Erythroblast (primary cell): ENCODE measurements around the gene ZNRF2.
A peak's percentile ranks its signal among the peaks of the same experiment; 100 is the strongest.
"Not testable (repeated sequence)": the region's sequence is repeated elsewhere in the genome, so short reads cannot be mapped to it uniquely, and the experiment has no call there.

Experiments
- DNase-seq, 2 experiments: peaks; one replicate each; lab custom pipeline; 2025; lab: John Stamatoyannopoulos, UW
- GATA1 ChIP-seq: IDR thresholded peaks from 2 replicates; pipeline ENCODE4 v1.6.1; 2011; ENCODE audit warnings: low read depth, mild to moderate bottlenecking, control low read depth, low read length, moderate library complexity
- POLR2A ChIP-seq: IDR thresholded peaks from 2 replicates; pipeline ENCODE4 v1.6.1; 2011; ENCODE audit warnings: mild to moderate bottlenecking, low read length

The ZNRF2 gene

DNA sequence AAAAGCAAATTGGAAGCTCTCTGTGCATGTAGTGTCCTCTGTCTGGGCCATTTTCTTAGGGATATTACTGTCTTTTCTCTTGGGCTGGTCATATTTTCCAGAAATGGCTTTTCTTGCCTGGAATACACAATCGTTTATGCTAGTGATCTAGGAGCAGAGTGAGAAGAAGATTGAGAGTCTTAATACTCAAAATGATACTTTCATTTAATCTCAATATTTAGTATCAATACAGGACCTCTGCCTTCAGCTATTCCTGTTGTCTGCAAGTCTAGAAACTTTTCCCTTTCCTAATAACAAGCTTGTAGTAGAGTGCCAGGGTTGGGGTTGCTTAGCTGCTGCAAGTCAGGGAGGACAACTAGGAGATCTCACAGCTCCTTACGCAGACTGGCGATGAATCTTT lies 14.0 kb downstream of the ZNRF2 start:
- not testable (repeated sequence) for DNase-seq

DNA sequence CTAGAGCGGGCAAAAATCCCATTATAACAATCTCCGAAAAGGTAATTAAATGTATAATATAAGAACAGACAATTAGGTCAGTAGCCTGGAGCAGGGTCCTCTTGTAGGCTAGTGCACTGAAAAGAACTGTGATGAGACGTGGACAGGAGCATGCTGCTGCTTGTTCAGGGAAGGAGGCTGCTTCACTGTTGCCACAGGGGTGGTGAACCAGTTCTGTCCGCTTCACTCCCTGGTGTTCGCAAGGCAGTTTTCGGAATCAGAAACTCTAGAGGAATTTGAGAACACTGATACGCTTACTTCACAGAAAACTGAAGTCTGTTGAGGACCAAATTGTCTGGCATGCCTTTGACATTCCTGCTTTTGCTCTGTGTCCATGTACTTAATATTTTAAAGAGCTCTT lies 17.4 kb downstream of the ZNRF2 start:
- DNase-seq = no peak
- TF ChIP-seq GATA1 = no peak
- TF ChIP-seq POLR2A = no peak

DNA sequence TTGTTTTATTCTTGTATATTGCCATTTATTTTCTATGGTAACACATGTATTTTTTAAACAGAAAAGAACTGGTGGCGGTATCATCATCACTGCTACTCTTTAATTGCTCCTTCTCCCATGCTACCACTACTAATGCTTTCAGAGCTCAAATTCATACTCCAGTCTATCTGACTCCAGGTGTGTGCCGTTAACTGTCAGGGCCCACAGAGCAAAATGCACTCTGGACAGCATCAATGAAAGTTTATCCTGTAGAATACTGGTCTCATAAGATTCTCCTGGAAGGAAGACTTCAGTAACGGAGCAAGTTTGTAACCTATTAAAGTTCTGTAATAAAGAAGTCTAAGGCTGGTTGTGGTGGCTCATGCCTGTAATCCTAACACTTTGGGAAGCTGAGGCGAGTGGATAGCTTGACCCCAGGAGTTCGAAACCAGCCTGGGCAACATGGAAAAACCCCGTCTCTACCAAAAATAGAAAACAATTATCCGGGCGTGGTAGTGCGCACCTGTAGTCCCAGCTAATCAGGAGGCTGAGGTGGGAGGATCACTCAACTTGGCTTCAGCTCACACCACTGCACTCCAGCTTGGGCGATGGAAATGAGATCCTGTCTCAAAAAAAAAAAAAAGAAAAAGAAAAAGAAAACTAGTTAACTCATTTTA lies 18.4 kb downstream of the ZNRF2 start:
- no peak for DNase-seq
- TF ChIP-seq POLR2A (no peak), GATA1 (no peak)

DNA sequence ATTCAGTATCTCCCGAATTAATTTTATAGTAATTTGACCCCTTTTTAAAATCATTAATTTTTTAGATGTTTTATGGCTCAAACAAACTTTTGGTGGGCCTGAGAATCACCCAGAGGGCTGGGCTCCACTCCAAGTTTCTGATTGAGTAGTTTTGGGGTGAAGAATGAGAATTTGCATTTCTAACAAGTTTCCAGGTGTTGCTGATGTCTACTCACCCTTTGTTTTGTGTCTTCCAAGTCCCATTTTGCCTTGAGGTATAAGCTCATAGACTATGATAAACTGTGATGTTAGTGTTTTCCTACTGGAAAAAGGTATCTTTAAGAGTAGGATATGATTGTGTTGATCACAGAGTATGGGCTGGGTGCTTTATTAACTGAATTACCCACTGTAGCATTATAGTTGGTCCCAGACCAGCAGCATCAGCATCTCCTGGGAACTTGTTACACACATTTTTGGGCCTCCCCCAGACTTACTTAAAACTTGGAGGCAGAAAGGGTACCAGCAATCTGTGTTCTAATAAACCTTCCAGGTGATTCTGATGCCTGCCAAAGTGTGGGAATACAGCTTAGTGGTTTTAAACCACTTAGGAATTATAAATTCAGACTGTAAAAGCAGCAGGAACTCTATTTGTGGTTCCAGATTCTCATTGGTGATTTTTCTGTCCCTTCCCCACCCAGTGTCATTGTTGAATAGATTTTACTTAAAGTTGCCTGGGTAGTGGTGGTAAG lies 19.1 kb downstream of the ZNRF2 start:
- no peak for DNase-seq

DNA sequence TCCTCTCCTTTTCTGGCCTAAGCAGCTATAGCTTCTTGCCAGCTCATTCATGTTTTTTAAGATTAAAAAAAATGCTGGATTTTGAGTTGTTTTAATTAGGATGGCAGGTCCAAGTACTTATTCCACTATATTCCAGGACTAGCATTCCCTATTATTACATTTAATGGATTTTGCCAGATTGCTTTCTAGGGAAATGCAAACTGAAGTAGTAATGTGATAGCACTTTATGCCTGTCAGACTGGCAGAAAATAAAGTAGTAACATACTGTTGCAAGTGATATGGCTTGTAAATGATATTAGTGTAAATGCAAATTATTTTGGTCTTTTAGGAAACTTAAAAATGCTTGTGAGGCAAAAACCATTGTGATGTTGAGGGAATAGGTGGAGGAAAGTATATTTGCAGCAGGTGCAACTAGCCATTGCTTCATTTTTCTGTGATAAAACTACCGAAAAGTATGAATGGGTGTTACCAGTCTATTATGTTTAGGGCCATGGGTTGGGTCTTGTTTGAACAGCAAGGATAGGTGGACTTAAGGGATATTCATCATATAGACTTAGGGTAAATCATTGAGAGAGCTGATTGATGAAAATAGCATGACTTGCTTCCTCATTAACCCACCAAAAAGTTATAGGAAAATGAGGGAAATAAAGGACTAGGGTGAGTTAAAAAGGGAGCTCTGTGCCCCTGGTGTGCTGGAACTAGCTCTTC lies 19.9 kb downstream of the ZNRF2 start:
- no peak for DNase-seq
- TF ChIP-seq POLR2A (no peak), GATA1 (no peak)

More for the DNA sequence above, 19.1 kb downstream of the ZNRF2 start:
- no peak for TF ChIP-seq GATA1
- no peak for TF ChIP-seq POLR2A

DNA sequence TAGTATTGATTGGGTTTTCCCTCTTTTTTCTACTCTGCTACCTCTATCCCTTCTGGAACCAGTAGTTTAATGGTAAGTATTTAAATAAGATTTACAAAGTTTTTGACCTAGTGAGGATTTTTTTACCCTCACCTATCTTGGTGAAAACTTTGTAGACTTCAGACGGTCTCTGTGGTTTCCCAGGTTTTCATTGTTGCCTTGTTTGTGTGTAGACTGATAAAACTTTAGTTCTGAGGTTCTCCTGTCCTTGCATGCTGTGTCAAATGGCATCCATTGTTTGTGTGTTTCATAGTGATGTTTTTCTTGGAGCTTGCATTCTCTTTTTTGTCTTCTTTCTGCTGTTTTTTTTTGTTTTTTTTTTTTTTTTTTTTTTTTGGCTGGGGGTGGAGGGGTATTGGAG lies 22.6 kb downstream of the ZNRF2 start:
- DNase-seq = no peak
- TF ChIP-seq POLR2A (no peak), GATA1 (no peak)

DNA sequence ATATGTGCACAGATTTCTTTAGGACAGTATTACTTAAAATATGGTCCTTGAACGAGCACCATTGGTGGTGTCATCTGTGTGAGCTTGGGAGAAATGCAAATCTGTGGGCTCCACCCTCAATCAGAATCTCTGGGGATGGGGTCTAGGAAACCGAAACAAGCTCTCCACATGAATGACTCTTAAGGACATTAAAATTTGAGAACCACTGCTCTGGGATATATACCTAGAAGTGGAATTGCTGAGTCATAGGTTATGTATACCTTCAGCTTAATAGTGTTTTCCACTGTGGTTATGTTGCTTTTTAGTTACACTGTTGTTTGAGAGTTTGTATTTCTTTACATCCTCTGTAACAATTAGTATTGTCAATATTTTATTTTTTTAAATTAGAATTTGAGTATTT lies 24.0 kb downstream of the ZNRF2 start:
- peak in 1 of 2 experiments; percentile 14 for DNase-seq
- TF ChIP-seq GATA1 = no peak
- TF ChIP-seq POLR2A = no peak

DNA sequence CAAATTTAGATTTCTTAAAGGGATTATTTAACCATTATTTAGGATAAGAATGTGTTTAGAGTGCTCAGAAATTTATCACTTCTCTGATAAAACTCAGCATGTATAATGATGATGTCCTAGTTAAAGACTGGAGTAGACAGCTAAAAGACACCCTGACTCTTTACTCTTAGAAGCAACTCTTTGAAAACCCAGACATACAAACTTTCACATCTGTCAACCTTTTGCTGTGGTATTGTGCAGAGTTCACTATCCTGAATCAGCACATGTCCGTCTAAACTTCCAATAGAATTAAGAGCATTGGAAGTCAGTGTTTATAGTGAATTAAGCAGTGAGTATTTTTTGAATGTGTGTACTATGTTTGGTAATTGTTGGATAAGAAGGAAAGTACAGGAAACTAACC lies 24.9 kb downstream of the ZNRF2 start:
- TF ChIP-seq POLR2A (no peak), GATA1 (no peak)
- no peak for DNase-seq

DNA sequence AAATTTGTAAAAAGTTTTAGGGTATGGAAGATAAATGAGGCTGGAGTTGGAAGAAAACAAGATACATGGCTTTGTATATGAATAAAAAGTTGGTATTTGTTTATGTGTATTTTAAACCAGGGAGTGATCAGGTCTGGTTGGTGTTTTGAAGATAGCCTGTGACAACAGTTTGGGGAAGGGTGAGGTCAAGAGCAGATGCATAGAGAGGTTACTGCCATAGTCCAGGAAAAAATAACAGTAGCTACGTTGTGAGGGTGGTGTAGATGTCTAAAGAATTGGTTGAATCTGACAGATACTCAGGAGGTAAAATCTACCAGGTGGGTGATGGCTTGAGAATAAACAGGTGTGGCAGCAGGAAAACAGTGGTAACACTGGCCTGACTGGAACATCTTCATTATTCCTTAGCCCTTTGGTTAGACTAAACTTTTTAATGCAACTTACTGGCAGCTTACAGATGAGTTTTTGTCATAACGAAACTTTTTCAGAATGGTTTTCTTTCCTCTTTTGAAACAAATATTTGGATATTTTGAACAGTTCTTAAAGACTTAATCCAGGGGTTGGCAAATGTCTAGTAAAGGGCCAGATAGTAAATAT lies 25.5 kb downstream of the ZNRF2 start:
- no peak for TF ChIP-seq POLR2A
- TF ChIP-seq GATA1 = no peak
- no peak for DNase-seq

DNA sequence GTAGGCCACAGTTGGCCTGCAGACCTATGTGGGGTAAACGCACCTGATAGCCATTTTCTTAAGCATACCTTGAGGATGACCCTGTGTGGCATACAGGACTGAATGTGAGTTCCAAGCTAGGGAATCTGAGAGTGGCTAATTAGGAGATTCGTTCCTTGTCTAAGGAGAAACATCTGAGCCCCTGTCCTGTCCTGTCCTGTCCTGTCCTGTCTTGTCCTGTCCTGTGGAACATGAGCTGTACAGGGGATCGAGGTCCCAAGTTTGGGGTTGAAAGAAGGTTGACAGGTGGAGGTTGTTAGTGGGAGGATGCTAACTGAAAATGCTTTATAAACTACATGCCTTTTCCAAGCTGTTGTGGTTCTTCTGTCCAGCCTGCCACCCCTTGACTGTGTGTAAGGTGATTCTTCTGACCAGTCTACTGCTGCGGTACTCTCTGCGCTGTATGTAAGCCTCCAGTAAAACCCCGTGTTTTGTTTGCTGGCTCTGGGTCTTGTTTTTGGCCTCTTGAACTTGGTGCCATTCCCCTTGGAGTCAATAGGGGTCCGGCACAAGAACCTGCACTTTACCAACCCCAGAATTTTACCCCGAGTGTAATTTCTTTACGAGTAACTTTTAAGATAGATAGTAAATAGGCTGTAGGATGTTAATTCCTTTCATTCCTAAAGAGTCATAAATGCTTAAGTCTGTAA lies 26.4 kb downstream of the ZNRF2 start:
- TF ChIP-seq GATA1 = no peak
- no peak for TF ChIP-seq POLR2A
- DNase-seq = no peak

DNA sequence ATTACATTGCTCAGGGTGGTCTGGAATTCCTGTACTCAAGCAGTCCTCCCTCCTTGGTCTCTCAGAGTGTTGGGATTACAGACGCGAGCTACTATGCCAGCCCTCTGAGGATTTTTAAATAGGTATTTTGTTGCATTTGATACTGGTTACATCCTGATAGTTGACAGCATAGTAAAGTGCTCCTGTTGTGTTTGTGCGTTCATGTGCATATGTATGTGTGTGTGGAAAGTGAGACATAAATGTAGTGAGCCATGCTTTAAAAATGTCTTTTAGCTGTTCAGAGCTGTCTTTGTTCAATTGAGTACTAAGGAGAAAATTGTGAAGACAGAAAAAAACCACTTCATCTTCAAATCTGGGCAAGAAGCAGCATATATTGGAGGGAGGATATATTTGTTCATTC lies 27.8 kb downstream of the ZNRF2 start:
- no peak for DNase-seq
- TF ChIP-seq GATA1 (no peak), POLR2A (no peak)

DNA sequence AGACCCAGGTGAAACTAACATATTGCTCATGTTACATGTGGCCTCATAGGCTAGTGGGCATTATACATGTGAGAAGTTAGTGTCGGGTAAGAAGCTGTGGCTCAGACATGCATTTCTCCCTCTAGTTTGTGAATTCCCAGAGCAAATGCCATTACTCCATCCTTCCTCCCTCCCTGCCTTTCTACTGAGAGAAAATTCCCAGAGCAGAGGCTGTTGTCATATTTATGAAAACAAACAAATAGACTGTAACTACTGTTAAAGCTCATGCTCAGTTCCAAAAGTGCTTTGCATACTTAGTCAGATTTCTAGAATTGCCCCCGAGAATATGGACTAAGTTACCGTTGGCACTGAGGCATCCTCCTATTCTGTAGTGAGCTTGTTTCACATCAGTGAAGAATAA lies 29.0 kb downstream of the ZNRF2 start:
- no peak for DNase-seq
- TF ChIP-seq POLR2A (no peak), GATA1 (no peak)

DNA sequence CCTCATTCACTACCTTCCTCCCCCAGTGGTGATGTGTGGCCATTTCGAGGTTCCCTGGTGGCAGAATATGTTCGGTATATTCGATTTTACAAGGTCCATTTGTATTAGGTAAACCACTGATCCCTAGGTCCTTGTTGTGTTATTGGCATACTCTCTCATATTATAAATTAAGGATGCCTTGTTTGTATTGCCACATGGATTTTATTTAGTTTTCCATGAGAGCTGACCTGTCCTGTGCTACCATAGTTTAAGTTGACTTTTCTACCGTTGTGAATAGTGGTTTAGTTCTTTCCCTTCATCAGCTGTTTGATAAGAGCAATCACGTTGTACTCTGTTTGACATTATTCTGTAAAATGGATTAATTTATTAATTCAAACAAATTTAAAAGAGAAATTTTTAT lies 29.4 kb downstream of the ZNRF2 start:
- TF ChIP-seq POLR2A (no peak), GATA1 (no peak)

DNA sequence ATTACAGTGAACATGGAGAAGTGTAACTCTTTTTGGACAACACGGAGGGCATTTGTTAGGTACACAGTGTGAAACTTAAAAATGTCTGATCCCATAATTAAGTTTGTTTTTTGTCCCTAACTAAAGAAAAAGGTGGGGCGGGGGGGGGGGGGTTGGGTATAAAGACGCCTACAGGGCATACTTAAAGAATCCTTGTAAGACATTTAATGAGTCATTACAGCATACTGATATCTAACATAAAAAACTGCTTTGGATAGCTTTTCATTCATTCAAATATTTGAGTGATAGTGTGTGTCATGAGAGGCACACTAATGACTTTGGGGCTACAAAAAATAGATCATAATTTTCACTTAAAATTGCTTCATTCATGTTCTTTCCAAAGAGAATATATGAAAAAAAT lies 31.2 kb downstream of the ZNRF2 start:
- TF ChIP-seq POLR2A = no peak
- TF ChIP-seq GATA1 = no peak
- DNase-seq = no peak

More for the DNA sequence above, 29.4 kb downstream of the ZNRF2 start:
- no peak for DNase-seq

DNA sequence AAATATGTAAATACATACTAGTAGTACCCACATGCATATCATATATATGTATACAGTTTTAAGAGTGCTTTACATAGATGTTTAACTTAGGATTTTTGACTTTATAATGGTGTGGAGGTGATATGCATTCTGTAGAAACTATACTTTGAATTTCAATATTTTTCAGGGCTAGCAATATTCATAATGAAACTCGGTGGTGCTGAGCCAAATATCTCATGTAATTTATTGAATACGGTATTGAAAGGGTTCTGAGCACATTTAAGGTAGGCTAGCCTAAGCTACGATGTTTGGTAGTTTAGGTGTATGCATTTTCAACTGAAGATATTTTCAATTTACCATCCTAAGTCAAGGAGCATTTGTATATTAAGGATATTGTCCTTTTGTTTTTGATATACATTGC lies 36.0 kb downstream of the ZNRF2 start:
- DNase-seq = no peak
- TF ChIP-seq GATA1 (no peak), POLR2A (no peak)
